Measurements from ENCODE around the gene EPHA8. TPM values are rescaled to one million over a fixed set of nuclear protein-coding genes. Genes with fewer than 3 reads are reported as not detected.

EPHA8 gene
- polyA plus RNA-seq, 1 experiment = not detected

DNA sequence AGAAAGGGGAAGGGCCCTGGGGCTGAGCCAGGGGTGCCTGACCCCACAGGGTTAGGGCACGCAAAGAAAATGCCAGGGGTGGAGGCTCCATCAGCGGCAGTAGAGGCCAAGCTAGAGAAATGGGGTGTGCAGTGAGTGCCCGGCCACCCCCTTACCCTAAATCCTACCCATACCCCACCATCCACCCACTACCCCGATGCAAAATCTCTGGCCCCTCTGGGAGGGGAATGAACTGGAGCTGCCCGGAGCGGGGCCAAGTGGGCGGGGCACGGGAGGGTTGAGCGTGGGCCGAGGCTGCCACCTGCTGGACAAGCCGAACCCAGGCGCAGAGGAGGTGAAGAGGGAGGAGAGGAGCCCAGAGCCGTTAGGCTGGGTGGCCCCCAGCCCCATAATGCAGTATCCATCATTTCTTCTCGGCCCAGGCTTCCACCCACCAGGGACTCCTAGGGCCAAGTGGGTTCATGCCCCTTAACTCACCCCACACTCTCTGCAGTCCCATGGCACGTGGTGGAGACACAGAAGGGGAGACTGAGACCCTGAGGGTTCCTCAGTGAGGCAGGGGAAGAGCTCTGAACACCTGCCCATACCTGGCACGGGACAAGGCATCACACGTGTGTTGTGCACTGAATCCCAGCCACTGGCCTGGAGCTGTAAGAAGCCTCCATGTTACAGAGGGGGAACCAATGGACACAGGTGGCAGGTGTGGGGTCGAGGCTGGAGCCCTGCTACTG, 78.8 kb downstream of the EPHA8 start:
- 0 out of 2 replicates have a peak, but pooled peaks cover 2% of the 10 kb centered on the region for H3K27me3 ChIP-seq (ENCODE audit: control insufficient read depth, insufficient read depth, low read length)
- POLR2A ChIA-PET = no interaction called here
- CTCF ChIA-PET = interaction anchor here (0.5 to 8.4 kb wide), 16 partner anchors 9 to 634 kb away, joined by 3 to 237 read pairs (median 3); no protein-coding TSS in a partner anchor
- DNase-seq (ENCODE audit: low read depth) = no peak
- TF ChIP-seq, protein P1, sequence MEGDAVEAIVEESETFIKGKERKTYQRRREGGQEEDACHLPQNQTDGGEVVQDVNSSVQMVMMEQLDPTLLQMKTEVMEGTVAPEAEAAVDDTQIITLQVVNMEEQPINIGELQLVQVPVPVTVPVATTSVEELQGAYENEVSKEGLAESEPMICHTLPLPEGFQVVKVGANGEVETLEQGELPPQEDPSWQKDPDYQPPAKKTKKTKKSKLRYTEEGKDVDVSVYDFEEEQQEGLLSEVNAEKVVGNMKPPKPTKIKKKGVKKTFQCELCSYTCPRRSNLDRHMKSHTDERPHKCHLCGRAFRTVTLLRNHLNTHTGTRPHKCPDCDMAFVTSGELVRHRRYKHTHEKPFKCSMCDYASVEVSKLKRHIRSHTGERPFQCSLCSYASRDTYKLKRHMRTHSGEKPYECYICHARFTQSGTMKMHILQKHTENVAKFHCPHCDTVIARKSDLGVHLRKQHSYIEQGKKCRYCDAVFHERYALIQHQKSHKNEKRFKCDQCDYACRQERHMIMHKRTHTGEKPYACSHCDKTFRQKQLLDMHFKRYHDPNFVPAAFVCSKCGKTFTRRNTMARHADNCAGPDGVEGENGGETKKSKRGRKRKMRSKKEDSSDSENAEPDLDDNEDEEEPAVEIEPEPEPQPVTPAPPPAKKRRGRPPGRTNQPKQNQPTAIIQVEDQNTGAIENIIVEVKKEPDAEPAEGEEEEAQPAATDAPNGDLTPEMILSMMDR (IDR thresholded peaks at IDR 0.05; ENCODE audit: insufficient read depth, low read depth, low read length) = peak; percentile 97
- H3K36me3 ChIP-seq (ENCODE audit: control insufficient read depth, insufficient read depth, low read length) = no peaks in the 10 kb centered on the region
- no peak overlapping the region for H3K4me3 ChIP-seq (ENCODE audit: low read depth, low read length)

DNA sequence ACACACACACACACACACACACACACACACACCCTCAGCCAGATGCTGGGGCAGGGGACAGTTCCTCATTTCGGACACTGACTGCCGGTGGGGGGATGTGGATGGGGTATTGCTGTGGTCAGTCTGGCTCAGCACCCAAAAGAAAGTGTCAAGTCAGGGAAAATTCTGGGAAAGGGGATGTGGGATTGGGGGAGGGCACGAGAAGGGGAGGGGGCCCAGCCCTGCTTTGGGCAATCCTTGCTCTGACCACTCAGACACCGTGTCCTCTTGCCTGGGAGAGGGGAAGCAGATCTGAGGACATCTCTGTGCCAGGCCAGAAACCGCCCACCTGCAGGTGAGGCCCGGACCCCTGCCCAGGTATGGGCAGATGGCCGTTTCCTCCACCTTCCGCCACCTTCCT, 80.1 kb downstream of the EPHA8 start, which contains the start of gene C1QC:
TSS of gene C1QC (plus strand) at position 253 of the 400 bp plus-strand sequence. CDS start 391 bp downstream, outside the sequence.
- POLR2A ChIA-PET = no interaction called here
- TF ChIP-seq, protein P1 (IDR thresholded peaks at IDR 0.05; ENCODE audit: insufficient read depth, low read depth, low read length) = no peak
- no peak for DNase-seq (ENCODE audit: low read depth)
- H3K27me3 ChIP-seq (ENCODE audit: control insufficient read depth, insufficient read depth, low read length) = peaks cover 1% of the 10 kb centered on the region; the same call in 1 of the 2 replicates
- H3K4me3 ChIP-seq (ENCODE audit: low read depth, low read length) = no peak within 1 kb of the TSS
- CTCF ChIA-PET = interaction anchor here (1.5 to 8.4 kb wide), 4 partner anchors 10 to 224 kb away, joined by 4 to 237 read pairs (median 4); partner anchors contain the start of gene C1QB
- H3K36me3 ChIP-seq (ENCODE audit: control insufficient read depth, insufficient read depth, low read length) = no peaks in the 10 kb centered on the region

DNA sequence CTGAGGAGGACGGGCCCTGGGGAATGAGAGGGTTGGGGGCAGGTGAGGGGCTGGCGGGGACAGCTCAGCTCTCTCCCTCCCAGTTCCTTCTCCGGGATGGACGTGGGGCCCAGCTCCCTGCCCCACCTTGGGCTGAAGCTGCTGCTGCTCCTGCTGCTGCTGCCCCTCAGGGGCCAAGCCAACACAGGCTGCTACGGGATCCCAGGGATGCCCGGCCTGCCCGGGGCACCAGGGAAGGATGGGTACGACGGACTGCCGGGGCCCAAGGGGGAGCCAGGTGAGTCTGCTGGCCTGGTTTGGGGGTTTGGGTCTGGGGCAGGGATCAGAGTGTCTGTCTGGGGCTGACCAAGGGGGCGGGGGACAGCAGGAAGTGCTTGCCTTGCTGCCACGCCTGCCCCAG, 80.6 kb downstream of the EPHA8 start:
- TF ChIP-seq, protein P1 (IDR thresholded peaks at IDR 0.05; ENCODE audit: insufficient read depth, low read depth, low read length) = no peak
- Histone ChIP-seq H3K36me3 (ENCODE audit: control insufficient read depth, insufficient read depth, low read length) (no peaks in the 10 kb centered on the region), H3K27me3 (ENCODE audit: control insufficient read depth, insufficient read depth, low read length) (peaks cover 1% of the 10 kb centered on the region; the same call in 1 of the 2 replicates), H3K4me3 (ENCODE audit: low read depth, low read length) (no peak overlapping the region)
- ChIA-PET CTCF (interaction anchor here (1.5 to 8.4 kb wide), 3 partner anchors 9 to 225 kb away, joined by 4 to 237 read pairs (median 4); partner anchors contain the start of gene C1QB), POLR2A (no interaction called here)
- DNase-seq (ENCODE audit: low read depth) = no peak

DNA sequence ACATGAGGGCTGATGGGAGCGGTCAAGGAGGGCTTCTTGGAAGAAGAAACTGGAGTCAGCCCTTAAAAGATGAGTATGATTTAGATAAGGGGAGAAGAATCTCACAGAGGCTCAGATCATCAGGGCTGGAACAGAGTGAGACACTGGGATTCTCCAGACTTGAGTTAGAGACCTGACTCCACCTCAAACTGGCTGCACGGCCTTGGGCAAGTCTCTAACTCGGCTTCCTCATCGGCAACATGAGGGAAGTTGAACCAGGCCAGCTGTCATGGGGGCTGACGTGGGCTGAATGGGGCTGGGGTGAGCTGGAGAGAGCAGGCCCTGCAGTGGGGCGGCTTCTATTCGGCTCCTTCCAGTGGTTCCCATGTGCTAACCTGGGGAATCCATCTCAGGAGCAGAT, 82.6 kb downstream of the EPHA8 start:
- no peak for DNase-seq (ENCODE audit: low read depth)
- TF ChIP-seq, protein P1 (IDR thresholded peaks at IDR 0.05; ENCODE audit: insufficient read depth, low read depth, low read length) = no peak
- ChIA-PET CTCF (interaction anchor here (1.2 to 8.4 kb wide), 3 partner anchors 12 to 227 kb away, joined by 3 to 237 read pairs (median 3); no protein-coding TSS in a partner anchor), POLR2A (no interaction called here)
- no peak overlapping the region for H3K4me3 ChIP-seq (ENCODE audit: low read depth, low read length)
- H3K36me3 ChIP-seq (ENCODE audit: control insufficient read depth, insufficient read depth, low read length) = no peaks in the 10 kb centered on the region
- H3K27me3 ChIP-seq (ENCODE audit: control insufficient read depth, insufficient read depth, low read length) = peaks cover 1% of the 10 kb centered on the region; the same call in 1 of the 2 replicates

DNA sequence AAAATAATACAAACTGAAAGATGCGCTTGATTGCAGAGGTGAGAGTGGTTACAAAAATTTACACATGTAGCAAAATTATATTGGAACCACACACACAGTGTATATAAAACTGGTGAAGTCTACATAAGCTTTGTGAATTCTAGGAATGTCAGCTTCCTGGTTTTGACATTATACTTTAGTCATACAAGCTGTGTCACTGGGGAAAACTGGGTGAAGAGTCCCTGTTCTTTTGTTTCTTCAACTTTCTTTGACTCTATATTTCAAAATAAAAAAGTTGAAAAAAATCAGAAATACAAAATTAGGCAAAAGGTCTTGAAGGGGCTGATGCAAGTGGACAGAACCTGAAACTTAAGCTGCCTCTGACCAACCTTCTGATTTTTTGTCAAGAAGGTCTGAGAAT, 83.1 kb downstream of the EPHA8 start:
- TF ChIP-seq, protein P1 (IDR thresholded peaks at IDR 0.05; ENCODE audit: insufficient read depth, low read depth, low read length) = no peak
- ChIA-PET POLR2A (no interaction called here), CTCF (interaction anchor here (0.7 to 8.4 kb wide), 4 partner anchors 11 to 227 kb away, joined by 3 to 237 read pairs (median 3); no protein-coding TSS in a partner anchor)
- Histone ChIP-seq H3K36me3 (ENCODE audit: control insufficient read depth, insufficient read depth, low read length) (no peaks in the 10 kb centered on the region), H3K4me3 (ENCODE audit: low read depth, low read length) (no peak overlapping the region), H3K27me3 (ENCODE audit: control insufficient read depth, insufficient read depth, low read length) (peaks cover 1% of the 10 kb centered on the region; the same call in 1 of the 2 replicates)
- DNase-seq (ENCODE audit: low read depth) = no peak
